Measurements from ENCODE around the gene ZNF775.
A peak's percentile ranks its signal among the peaks of the same experiment; 100 is the strongest.

Gene ZNF775

DNA sequence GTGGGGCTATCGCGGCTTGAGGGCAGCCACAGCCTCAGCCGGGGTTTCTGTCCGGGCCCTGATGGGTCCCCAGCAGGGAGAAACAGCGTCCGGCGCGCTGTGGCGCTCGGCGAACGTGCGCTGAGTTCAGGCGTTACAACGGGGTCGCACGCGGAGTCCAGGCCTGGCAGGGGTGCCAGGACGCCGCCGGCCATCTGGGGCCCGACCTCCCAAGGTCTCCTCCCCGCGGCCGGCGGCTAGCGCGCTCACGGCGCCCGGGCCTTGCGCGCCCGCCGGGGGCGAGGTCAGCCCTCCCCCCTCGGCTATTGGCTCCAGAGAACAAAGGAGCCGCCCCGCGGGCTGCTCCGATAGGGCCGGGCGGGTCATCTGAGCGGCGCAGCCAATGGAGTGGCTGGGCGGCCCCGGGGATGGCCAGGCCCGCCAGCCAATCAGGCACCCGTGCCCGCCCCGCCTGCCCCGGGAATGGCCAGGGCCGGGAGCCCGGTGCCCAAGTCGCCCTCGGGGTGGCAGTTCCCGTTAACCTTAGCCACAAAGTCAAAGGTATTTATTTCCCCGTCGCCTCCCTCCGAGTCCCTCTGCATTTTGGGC, at the start of gene ZNF775:
TSS of gene ZNF775 (plus strand) at position 478 of the 588 bp plus-strand sequence. CDS start 9,141 bp downstream, outside the sequence.
- DNase-seq = peak; percentile 94

DNA sequence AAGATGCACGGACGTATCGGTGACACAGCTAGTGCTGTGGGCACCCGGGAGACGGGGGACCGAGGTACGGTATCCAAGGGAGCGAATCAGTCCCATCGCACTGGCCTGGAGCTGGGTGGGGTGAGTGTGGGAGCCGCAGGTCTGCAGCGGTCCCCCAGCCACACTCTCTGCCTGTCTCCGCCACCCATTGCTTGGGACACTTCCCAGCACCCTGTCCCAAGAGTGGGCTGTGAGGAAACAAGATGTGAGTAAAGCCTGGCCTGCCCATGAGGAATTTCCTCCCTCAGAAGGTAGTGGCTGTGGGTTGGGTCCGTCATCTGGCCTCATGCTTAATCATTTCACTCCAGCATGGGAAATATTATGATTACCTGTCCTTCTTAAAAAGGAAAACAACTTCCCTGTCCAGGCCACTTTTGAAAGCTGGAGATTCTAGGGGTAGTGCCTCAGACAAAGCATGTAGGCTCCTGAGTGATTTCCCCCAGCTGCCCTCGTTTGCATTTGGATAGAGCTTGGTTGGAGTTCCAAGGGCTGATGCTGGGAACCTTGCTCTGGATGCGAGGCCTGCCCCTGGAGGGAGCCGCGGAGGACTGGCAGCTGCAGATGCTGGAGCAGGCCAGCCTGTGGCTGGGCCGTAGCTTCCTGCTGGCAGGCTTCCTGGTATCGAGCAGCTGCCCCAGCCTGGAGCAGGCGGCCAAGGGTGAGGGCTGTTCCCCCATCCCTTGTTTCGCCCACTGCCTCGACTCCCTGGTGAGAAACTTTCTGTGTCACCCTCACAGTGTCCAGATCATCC, 49.6 kb upstream of the ZNF775 start:
- DNase-seq = no peak

DNA sequence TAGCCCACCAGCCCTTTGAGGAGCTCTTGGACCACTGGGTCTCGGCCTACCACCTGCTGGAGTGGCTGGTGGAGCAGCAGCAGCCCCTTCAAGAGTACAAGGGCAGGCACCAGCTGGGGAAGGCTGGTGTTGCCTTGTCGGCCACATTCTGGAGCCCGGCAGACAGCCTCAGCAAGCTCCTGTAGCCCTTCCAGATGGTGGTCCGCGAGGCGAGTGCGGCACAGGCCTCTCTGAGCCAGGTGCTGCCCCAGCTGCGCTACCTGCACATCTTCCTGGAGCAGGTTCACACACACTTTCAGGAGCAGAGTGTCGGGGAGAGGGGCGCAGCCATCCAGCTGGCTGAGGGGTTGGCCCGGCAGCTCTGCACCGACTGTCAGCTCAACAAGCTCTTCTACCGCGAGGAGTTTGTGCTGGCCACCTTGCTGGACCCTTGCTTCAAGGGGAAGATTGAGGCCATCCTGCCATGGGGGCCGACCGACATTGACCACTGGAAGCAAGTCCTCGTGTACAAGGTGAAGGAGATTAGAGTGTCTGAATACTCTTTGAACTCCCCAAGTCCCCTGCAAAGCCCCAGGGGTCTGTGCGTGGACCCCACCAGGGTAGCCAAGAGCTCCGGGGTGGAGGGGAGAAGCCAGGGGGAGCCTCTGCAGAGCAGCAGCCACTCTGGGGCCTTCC, 48.8 kb upstream of the ZNF775 start:
- DNase-seq = no peak

DNA sequence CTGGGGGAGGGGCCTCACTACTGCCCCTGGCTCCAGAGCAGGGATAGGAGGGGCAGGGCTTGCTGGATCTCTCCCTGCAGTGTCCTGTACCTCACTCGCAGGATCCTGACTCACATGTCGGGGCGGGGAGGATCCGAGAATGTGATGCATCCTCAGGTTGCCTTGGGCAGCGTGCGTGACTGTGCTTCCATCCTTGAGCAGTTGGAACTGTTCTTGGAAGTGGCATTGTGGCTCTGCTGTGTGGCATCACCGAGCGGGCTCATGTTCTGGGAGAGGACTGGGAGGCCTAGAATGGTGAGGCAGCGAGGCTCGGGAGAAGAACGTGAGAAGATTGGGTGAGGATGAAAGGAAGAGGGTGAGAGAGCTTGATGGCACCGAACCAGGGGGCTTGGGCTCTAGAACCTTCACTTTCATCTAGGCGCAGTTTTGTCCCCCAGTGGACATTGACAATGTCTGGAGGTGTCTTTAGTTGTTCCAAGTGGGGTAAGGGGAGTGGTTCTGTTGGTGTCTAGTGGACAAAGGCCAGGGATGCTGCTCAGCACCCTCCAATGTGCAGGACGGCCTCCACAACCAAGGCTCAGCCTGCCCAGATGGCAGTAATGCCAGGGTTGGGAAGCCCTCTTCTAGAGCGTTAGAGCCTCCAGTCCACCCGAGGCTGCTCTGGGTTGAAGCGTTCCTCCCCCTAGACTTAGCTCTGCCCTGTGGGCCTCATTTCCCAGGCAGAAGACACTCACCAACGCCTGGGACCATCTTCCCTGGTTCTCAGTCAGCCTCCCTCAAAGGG, 46.1 kb upstream of the ZNF775 start:
- DNase-seq = no peak

DNA sequence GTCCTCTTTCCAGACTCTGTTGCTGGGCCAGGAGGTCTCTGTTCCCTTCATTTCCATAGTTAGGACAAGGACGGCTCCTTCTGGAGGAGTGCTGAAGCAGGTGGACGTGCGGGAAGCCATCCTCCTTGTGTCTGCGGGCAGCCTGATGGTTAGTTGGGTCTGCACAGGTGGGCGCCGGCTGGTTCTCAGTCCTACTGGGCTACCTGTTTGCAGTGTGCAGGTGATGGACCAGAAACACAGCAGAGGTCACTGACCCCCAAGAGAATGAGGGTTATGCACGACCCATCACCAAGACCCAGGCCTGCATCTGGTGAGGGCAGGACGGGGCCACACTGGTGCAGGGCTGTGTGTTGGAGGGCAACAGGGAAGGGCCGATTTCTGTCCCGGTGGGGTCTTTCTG, 45.5 kb upstream of the ZNF775 start:
- no peak for DNase-seq

DNA sequence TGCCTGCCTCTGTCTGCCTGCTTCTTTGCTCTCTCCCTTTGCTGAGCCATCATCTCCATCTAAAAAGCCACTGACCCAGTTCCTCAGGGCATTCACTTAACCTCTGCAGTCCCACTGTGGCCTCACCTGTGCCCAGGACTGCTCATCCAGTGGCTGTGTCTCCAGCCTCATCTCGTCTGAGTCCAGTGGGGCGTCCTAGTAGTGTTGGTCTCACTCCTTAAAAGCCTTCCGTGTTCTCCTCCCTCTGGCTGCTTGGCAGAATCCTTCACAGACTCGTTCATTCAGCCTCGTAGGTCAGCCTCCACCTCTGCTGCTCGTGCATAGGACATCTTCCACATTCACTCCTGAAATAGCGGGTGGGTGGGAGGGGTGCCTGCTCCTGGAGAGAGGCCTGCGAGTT, 45.0 kb upstream of the ZNF775 start:
- no peak for DNase-seq

DNA sequence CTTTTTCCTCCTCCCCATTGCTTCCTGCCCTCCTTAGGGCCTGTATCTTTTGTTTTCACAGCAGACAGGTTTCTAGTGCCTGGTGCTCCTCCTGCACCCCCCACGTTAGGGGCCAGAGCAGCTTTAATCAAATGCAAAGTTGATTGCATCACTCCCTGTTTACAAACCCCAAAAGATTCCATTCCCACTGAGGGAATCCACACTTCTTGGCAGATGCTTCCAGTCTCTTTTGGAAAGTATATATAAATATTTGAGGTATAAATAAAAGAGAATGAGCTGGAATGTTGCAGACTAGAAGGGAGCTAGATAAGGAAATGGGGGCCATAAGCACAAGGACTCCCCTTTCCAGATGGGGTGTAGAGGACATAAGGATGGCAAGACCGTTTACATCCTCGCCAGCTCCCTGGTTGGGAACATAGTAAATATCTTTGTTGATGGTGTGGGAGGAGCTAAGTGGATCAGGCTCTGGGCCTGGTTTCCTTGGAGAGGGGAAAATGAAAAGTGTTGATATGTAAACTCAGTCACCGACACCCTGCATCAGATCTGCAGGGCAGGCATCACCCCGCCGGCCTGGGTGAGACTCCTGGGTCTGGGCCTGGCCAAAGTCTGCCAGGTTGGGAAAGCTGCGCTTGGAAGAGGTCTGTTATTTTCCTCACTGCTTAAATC, 43.9 kb upstream of the ZNF775 start:
- peak; percentile 25 for DNase-seq

DNA sequence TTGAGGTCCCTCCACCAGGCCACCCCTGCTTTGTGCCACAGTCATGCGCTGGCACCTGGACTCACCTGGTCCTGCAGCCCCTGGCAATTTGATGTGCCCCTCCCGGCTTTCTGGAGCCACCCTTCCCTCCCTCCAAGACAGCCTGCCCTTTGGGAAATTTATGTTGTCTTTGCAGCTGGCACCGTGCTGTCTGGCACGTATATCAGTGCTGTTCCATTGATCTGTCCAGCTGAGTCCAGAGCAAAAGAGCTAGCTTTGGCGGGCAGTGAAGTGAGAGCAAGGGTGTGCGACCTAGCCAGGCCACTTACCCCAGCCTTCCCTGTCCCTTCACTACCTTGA, 43.4 kb upstream of the ZNF775 start:
- DNase-seq = no peak

DNA sequence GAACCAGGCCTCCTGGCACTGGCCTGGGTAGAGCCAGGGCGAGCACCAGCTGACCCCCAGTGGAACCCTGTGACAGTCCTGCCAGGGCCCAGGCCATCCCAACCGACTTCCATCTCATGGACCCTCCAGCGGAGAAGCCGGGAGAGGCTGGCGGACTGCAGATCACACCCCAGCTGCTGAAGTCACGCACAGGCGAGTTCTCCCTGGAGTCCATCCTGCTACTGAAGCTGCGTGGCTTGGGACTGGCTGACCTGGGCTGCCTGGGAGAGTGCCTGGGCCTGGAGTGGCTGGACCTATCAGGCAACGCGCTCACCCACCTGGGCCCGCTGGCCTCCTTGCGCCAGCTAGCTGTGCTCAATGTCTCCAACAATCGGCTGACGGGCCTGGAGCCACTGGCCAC, 42.4 kb upstream of the ZNF775 start:
- DNase-seq = no peak

DNA sequence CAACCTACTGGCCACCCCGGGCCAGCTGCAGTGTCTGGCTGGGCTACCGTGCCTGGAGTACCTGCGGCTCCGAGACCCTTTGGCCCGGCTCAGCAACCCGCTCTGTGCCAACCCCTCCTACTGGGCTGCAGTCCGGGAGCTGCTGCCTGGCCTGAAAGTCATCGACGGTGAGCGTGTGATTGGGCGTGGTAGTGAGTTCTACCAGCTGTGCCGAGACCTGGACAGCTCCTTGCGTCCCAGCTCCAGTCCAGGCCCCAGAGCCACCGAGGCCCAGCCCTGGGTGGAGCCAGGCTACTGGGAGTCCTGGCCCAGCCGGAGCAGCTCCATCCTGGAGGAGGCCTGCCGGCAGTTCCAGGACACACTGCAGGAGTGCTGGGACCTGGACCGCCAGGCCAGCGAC, 42.0 kb upstream of the ZNF775 start:
- DNase-seq = no peak

DNA sequence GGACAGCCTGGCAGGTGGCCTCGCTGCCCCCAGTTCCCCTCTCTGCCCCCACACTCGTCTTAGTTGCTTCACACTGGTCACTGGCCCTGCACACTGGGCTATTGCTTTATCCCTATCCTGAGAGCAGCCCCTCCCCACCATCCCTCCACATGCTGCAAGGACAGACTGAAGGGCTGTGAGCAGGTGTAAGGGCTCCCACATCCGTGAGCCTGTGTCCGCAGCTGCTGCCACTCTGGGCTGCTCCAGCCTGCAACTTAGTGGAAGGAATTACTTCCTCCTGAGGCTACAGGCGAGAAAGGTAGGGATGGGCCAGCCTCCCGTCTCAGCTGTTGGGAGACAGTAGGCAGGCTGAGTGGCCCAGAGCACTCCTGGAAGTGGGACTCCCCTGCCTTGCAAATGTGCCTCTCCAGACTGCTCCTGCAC, 41.5 kb upstream of the ZNF775 start:
- DNase-seq = no peak

DNA sequence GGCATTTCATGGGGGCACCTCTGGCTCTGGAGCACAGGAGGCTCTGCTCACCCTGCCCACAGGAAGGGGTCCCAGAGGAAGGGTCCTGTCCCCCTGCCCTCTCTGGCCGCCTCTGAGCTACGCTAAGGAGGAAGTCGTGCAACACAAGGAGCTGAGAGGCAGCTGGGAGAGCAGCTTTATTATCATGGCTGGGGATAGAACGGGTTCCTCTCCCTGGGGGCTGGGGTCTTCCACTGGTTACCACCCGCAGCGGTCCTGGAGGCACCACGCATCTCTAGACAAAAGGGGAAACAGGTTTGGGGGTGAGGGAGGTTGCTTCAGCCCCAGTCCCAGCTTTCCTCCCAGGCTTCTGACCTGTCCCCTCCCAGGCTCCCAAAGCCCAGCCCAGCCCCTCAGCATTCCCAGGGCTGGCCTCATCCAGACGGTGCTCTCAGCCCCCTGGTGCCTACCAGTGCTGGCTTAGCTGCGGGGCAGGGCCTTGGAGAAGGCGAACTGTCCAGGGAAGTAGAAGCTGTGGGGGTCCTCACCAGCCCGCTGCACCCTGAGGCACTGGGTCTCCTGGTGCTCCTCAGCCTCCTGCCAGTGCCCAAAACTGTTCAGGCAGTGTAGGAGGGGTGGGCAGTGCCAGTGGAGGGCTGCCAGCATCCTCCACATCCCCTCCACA, 40.8 kb upstream of the ZNF775 start:
- DNase-seq = no peak

DNA sequence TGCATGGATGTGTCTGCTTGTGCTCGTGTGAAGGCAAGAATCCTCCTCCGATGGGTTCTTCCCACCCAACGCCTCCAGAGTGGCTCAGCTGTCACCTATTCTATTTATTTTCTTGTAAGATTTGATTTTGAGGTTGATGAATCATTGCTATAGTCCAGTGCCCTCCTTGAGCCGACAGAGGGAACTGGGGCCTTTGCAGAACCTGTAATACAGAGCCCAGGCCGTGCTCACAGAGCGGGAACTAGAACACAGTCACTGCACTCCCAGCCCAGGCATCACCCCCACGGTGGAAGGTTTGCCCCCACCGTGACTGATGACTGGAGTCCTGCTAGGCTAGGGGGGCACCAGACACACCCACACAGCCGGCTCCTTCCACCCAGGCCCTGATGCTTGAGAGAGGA, 39.7 kb upstream of the ZNF775 start:
- no peak for DNase-seq

DNA sequence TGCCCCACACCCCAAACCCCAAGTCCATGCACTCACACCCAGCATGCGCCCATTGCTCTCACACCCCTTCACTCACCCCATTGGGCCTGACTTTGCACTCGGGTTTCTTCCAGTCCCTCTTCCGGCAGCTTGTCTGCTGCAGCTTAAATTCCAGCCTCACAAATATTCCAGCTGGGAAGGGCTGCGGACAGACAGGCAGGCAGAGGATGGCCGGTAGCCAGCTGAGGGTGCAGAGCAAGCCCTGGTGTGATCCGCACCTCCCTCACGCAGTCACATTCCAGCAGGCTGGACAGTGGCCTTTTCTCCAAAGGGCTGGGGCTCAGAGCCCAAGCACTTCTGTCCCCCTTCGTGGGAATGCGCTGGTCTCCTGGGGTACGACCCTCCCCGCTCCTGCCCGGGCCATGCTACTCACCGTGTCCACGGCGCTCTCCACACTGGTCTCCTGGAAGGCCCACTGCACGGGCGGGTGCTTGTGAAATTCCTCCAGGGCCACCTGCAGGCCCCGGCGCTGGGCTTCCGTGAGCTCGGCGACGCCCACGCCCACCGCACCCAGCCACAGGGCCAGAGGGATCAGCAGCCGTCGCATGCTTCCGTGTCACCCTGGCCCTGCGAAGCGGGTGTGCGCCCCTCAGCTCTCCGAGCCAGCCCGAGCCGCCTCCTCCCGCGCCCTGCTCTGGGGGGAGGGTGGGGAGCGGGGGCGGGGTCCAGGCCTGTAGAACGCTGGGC, 38.9 kb upstream of the ZNF775 start:
- DNase-seq = no peak

DNA sequence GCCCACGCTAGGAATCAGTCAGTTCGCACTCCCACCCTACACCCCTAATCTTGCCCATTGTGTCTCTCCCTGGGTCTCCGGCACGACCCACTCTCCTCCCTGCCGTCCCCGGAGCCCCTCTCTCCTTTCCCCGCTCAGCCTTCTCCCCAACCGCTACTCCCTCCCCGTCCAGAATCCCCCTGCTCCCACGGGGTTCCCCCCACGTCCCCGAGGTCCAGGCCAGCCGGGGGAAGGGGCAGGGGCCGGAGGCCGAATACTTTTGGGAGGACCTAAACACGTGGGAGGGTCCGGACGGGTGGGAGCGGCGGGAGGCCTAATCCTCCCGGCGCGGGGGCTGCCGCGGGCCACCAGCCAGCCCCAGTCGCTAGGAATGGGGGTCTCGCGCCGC, 38.3 kb upstream of the ZNF775 start:
- DNase-seq = no peak

DNA sequence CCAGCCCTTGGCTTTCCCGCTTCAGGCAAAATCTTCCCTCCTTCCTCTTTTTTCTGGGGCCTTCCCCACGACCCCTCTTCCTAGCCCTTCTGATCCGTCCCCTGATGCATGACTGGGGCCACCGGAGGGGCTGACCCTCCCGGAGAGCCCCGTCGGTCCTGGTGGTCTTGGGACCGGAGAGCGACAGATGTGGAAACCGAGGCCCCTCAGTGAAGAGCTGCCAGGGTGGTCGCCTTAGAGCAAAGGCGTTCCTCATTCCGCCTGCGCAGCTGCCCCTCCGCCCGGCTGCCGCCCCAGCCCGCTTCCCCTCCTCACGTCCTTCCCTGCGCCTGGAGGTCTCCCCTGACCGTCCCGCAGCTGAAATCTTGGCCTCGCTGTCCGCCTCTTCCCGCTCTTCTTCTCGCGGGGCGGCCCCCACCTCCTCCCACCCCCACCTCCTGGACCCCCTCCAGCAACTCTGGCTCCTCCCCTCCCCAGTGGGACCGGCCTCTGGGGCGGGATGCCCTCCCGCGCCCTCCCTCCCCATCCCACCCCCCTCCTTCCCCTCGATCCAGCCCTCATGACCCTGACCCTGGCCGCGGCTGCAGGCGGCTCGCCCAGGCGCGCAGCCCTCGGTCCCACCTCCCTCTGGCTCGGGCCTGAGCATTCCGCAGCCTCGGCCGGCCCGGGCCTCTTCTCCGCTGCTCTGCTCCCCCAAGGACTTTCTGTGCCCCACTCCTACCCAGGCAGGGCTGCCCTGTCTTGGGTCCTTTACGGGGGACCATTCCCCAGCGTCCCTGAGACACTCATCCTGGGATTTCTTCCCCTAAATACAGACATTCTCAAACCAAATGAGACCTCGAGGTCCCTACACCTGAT, 37.6 kb upstream of the ZNF775 start, which contains the start of gene RARRES2:
TSS of gene RARRES2 (minus strand) at position 367 of the 858 bp plus-strand sequence. CDS start 1,020 bp downstream, outside the sequence.
- no peak for DNase-seq

DNA sequence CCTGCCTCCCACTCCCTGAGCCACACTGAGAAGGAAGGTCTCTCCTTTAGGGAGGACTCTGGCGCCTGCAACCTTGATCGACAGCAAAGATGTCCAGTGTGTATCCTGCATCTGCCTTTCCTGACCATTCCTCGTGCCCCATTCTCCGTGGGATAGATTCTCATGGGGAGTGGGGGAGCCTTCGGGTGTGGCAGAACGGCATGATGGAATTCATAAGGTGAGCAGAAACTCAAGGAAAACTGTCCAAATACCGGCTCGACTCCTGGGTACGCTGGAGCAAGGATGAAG, 37.1 kb upstream of the ZNF775 start:
- DNase-seq = no peak

DNA sequence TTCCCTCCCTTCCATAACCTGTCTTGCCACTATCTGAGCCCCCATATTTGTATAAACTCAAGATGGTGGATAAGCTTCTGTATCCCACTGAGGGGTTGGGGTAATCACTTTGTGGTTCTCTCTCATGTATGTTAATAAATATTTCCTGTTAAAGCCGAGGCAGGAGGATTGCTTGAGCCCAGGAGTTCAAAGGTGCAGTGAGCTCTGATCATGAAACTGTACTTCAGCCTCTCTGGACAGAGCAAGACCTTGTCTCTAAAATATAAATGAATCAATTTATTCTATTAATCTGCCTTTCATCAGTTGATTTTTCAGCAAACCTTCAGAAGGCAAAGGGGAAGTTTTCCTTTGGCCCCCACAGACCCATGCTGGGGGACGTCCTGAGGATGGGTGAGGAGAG, 35.9 kb upstream of the ZNF775 start:
- no peak for DNase-seq

DNA sequence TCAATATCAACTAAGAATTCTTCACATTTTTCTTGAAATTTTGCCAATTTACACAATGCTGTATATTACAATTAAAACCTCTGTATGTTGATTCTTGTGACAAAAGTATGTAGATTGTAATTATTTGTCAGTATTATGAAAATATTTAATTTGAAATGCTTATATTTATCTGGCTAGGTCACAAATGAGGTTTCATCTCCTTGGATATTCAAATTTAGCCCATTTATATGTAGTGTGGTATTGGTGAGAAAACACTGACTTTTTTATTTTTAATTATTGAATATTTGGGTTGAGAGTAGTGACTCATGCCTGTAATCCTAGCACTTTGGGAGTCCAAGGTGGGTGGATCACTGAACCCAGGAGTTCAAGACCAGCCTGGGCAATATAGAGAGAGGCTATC, 34.8 kb upstream of the ZNF775 start:
- DNase-seq = no peak

DNA sequence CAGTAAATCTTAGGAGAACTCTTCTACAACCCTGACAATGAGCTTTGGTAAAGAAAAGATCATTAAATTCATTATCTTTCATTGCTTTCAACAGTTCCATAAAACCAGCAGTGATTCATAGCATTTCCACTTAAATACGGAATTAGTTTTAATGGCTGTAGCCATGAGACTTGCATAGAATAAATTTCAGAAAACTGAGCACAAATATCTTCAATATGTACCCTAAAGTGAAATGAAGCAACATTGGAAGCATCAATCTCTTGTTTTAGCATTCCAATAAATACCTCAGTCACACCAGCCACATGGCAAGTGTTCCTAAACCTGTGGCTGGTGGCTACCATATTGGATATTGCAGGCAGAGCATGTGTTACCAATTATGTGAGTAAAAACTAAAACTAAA, 34.1 kb upstream of the ZNF775 start:
- DNase-seq = no peak

DNA sequence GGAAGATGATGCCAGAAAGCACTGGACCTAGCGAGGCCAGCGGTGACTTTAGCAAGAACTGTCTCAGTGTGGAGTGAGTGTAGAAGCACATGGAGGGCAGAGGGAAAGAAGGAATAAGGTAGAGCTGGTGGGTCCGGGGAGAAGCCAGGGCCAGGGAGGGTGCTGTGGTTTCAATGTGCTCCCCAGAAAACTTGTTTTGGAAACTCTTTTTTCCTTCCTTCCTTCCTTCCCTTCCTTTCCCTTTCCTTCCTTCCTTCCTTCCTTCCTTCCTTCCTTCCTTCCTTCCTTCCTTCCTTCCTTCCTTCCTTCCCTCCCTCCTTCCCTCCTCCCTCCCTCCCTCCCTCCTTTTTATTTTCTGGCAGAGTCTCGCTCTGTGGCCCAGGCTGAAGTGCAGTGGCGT, 32.2 kb upstream of the ZNF775 start:
- DNase-seq = no peak
